ENCODE results near the gene PPIP5K2.

The PPIP5K2 gene

DNA sequence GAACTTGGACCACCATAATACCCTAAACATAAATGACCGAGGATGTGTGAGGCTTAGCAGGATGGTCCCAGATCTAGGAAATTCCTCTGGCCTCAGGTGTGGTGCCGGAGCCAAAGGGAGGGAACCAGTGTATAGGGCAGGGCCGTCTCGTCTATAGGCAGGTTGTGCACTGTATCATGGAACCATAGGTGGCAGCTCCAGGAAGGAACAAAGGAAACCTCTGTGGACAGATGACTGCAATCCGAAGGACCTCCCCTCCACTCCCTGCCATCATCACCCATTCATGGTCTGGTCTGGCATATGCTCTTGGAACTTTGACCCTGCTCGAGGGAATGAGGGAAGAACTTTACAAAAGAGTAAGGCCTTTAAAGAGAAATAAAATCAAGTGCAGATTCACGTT, 135.6 kb downstream of the PPIP5K2 start:
- no peak for DNase-seq

GRCh38 chr5:103256178-103256577, 136.1 kb downstream of the PPIP5K2 start:
- peak; percentile 55 for DNase-seq

GRCh38 chr5:103258368-103258956, 138.4 kb downstream of the PPIP5K2 start, which contains the start of gene MACIR:
Gene MACIR (plus strand): TSS chr5:103258763. CDS start chr5:103275920, 17,157 bp downstream.
- peak; percentile 96 for DNase-seq

GRCh38 chr5:103258957-103259704, 139.0 kb downstream of the PPIP5K2 start:
- peak; percentile 70 for DNase-seq

DNA sequence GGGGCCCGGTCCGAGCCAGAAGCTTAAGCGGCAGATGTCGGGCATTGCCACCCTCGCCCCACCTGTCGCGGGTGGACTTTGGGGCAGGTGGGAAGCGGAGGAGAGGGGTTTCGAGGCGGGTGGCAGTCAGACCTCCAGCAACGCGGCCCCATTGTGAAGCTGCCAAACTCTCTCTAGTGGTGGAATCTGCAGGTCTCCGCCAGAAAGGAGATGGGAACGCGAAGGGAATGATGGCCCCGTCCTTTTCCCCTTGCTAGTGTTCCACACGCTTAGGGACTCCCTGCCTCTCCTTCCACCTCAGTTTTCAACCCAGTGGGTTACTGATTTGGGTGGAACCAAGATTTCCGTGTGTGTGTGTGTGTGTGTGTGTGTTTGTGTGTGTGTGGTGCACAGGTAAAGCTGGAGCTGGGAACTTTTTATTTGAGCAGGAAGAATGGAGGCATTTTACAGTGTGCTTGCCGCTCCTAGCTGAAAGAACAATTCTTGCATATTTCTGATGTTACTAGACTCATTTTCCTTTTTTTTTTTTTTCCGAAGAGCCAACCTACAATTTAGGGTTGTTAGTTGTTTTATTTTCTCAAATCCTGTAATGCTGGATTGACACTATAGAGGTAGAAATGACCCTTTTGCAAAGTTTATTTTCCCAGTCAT, 139.7 kb downstream of the PPIP5K2 start:
- DNase-seq: no peak

DNA sequence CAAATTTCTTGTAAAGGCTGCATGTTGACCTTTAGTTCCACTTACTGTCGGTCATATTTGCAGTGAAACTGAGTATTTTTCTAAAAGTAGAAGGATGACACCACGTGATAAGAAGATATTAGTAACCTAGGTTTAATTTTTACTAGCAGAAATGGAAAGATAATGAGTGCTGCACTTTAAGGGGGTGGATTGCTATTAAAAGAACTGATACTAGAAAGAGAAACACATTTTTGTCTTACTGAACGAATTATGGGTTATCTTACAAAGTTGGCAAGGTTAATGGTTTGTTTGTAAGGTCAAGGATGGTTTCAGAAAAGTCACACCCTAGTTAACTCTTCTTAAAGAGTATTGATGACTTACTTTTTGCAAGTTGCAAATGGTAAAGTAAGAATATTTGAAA, 140.8 kb downstream of the PPIP5K2 start:
- DNase-seq: no peak

Measured in midbrain (tissue), 1 donor.